GM23248 (cell line): ENCODE data around the gene AFDN. TPM values are rescaled to one million over a fixed set of nuclear protein-coding genes. Genes with fewer than 3 reads are reported as not detected.

Experiments
- DNase-seq: peaks from one replicate; pipeline ENCODE4 v3.0.0-alpha.2; 2015
- H2AFZ ChIP-seq: fragments of 200-600 bp; sonication (generic); 2 replicates; pipeline ENCODE4 v1.6.1; 2016; ENCODE audit warnings: antibody characterized with exemption
- H3F3A ChIP-seq: fragments of 200-600 bp; sonication (generic); 2 replicates; pipeline ENCODE4 v1.6.1; 2016; ENCODE audit warnings: mild to moderate bottlenecking, antibody characterized with exemption, mixed run types; ENCODE audit not compliant: insufficient read depth
- H3K27ac ChIP-seq: fragments of 200-600 bp; sonication (generic); 2 replicates; pipeline ENCODE4 v1.5.1; 2016; ENCODE audit warnings: mild to moderate bottlenecking
- H3K27me3 ChIP-seq: fragments of 200-600 bp; sonication (generic); replicated peaks from 2 replicates; pipeline ENCODE4 v1.6.1; 2016; ENCODE audit warnings: mild to moderate bottlenecking; ENCODE audit not compliant: insufficient read depth
- H3K36me3 ChIP-seq: fragments of 200-600 bp; sonication (generic); 2 replicates; pipeline ENCODE4 v1.6.1; 2016; ENCODE audit warnings: low read depth, mild to moderate bottlenecking
- H3K4me1 ChIP-seq: fragments of 200-600 bp; sonication (generic); 2 replicates; pipeline ENCODE4 v1.6.1; 2016; ENCODE audit warnings: mild to moderate bottlenecking; ENCODE audit not compliant: insufficient read depth
- H3K4me2 ChIP-seq: fragments of 200-600 bp; sonication (generic); one replicate; pipeline ENCODE4 v1.6.1; 2016; ENCODE audit warnings: mild to moderate bottlenecking; ENCODE audit not compliant: unreplicated experiment
- H3K4me3 ChIP-seq: fragments of 200-600 bp; sonication (generic); 2 replicates; pipeline ENCODE4 v1.5.1; 2016; ENCODE audit warnings: mild to moderate bottlenecking
- H3K79me2 ChIP-seq: fragments of 200-600 bp; sonication (generic); 2 replicates; pipeline ENCODE4 v1.6.1; 2016; ENCODE audit warnings: mild to moderate bottlenecking; ENCODE audit not compliant: insufficient read depth
- H3K9ac ChIP-seq: fragments of 200-600 bp; sonication (generic); 2 replicates; pipeline ENCODE4 v1.6.1; 2016; ENCODE audit warnings: mild to moderate bottlenecking
- H3K9me2 ChIP-seq: fragments of 200-600 bp; sonication (generic); 2 replicates; pipeline ENCODE4 v1.6.1; 2016; ENCODE audit warnings: mixed run types, mild to moderate bottlenecking, moderate library complexity; ENCODE audit not compliant: insufficient read depth
- H3K9me3 ChIP-seq: fragments of 200-600 bp; sonication (generic); one replicate; pipeline ENCODE4 v1.6.1; 2017; ENCODE audit warnings: low read depth
- H4K20me1 ChIP-seq: fragments of 200-600 bp; sonication (generic); 2 replicates; pipeline ENCODE4 v1.6.0; 2016; ENCODE audit not compliant: insufficient read depth
- EZH2 ChIP-seq: fragments of 200-600 bp; sonication (generic); IDR thresholded peaks from 2 replicates; pipeline ENCODE4 v1.6.1; 2018; ENCODE audit warnings: antibody characterized with exemption, mild to moderate bottlenecking; ENCODE audit not compliant: insufficient read depth, poor library complexity, severe bottlenecking
- EZH2phosphoT487 ChIP-seq: fragments of 200-600 bp; sonication (generic); IDR thresholded peaks from 2 replicates; pipeline ENCODE4 v1.6.1; 2018; ENCODE audit warnings: antibody characterized with exemption, moderate library complexity, mild to moderate bottlenecking, low read depth; ENCODE audit not compliant: insufficient read depth
- WGBS, 2 experiments: methylation state at CpG; one replicate each; pipeline ENCODE4 v1.1.6; 2015 to 2017; ENCODE audit warnings: low lambda C conversion rate in 2 of 2, low coverage in 1 of 2; ENCODE audit errors: missing lambda C conversion rate in 2 of 2; 5-methylcytosine and 5-hydroxymethylcytosine counted together
- in situ Hi-C: fragments of 300-500 bp; cut with MboI; formaldehyde crosslinking; loops from 2 replicates; pipeline ENCODE4 v1.15.0; 2020
- polyA plus RNA-seq: library from polyadenylated mRNA; unstranded; fragments of >200 nt; fragmentation: Nextera tagmentation; extraction: Ambion mirVana; gene quantifications from 2 replicates; pipeline ENCODE4 v1.2.1, GENCODE V29; 2016
- total RNA-seq: library from RNA; depleted of rRNA; stranded (reverse); fragments of >200 nt; shearing (Covaris generic); gene quantifications from 2 replicates; pipeline ENCODE4 v1.2.3, GENCODE V29; 2014

Gene AFDN
- total and polyA plus RNA-seq, 2 experiments from 2014 or later, result 4.5 to 13.8 TPM

- H3K9me3 ChIP-seq, result no peaks in the 10 kb centered on the region
- no peaks in the 10 kb centered on the region for H3K9me2 ChIP-seq
- H3K27me3 ChIP-seq, result peaks cover 12% of the 10 kb centered on the region
- 0 out of 2 replicates have a peak, but pooled peaks cover 7% of the 10 kb centered on the region for H3F3A ChIP-seq
- H2AFZ ChIP-seq, result no peak overlapping the region
- 59 to 71% methylated on average over 20 to 43 of the region's 43 CpGs for WGBS, 2 experiments
- no peaks in the 10 kb centered on the region for H4K20me1 ChIP-seq
- no peaks in the 10 kb centered on the region for H3K79me2 ChIP-seq
- no peaks in the 10 kb centered on the region for H3K4me1 ChIP-seq
- no peak overlapping the region for H3K4me2 ChIP-seq
- DNase-seq, result no peak
- no peak overlapping the region for H3K9ac ChIP-seq
- H3K36me3 ChIP-seq, result no peaks in the 10 kb centered on the region
- no peak overlapping the region for H3K4me3 ChIP-seq
- in situ Hi-C loops, result no loop called here
- H3K27ac ChIP-seq, result no peak overlapping the region
- no peak for TF ChIP-seq EZH2phosphoT487
- TF ChIP-seq EZH2, result no peak
These were observed 169.9 kb downstream of the AFDN start for GRCh38 chr6:167996424-167997199.

- Histone ChIP-seq H3K4me3 (no peak within 1 kb of the TSS), H3K4me1 (no peaks in the 10 kb centered on the region), H3K9ac (no peak within 1 kb of the TSS), H3K27ac (no peak within 1 kb of the TSS), H3K79me2 (no peaks in the 10 kb centered on the region), H4K20me1 (no peaks in the 10 kb centered on the region), H3K9me3 (no peaks in the 10 kb centered on the region), H3K27me3 (peaks cover 12% of the 10 kb centered on the region), H2AFZ (no peak within 1 kb of the TSS), H3K4me2 (no peak within 1 kb of the TSS), H3K36me3 (no peaks in the 10 kb centered on the region), H3F3A (0 out of 2 replicates have a peak, but pooled peaks cover 7% of the 10 kb centered on the region), H3K9me2 (no peaks in the 10 kb centered on the region)
- DNase-seq, result no peak
- 41 to 43% methylated on average over 9 of the region's 9 CpGs for WGBS, 2 experiments
- TF ChIP-seq EZH2, result no peak
- no peak for TF ChIP-seq EZH2phosphoT487
- in situ Hi-C loops, result no loop called here
These were observed 170.9 kb downstream of the AFDN start, which contains the start of gene KIF25 for GRCh38 chr6:167997642-167998041. Gene KIF25 (plus strand): TSS chr6:167997671. CDS start chr6:168029586, 31,915 bp downstream.

- 29 to 43% methylated on average over 5 of the region's 5 CpGs for WGBS, 2 experiments
These were observed 171.5 kb downstream of the AFDN start for GRCh38 chr6:167998215-167998614.

GRCh38 chr6:168000198-168001028, 173.7 kb downstream of the AFDN start:
- no peaks in the 10 kb centered on the region for H3K9me3 ChIP-seq
- H3K9ac ChIP-seq, result no peak overlapping the region
- H3K4me1 ChIP-seq, result no peaks in the 10 kb centered on the region
- no peaks in the 10 kb centered on the region for H3K79me2 ChIP-seq
- TF ChIP-seq EZH2phosphoT487 (no peak), EZH2 (no peak)
- WGBS, 2 experiments, result 81 to 84% methylated on average over 7 to 13 of the region's 13 CpGs
- 0 out of 2 replicates have a peak, but pooled peaks cover 7% of the 10 kb centered on the region for H3F3A ChIP-seq
- no peak for DNase-seq
- peaks cover 27% of the 10 kb centered on the region for H3K27me3 ChIP-seq
- no peak overlapping the region for H2AFZ ChIP-seq
- no peak overlapping the region for H3K4me3 ChIP-seq
- H3K27ac ChIP-seq, result no peak overlapping the region
- H3K9me2 ChIP-seq, result no peaks in the 10 kb centered on the region
- H3K36me3 ChIP-seq, result no peaks in the 10 kb centered on the region
- no peak overlapping the region for H3K4me2 ChIP-seq
- in situ Hi-C loops, result no loop called here
- H4K20me1 ChIP-seq, result no peaks in the 10 kb centered on the region

More at GRCh38 chr6:167998215-167998614, 171.5 kb downstream of the AFDN start:
- no peak overlapping the region for H3K4me3 ChIP-seq
- H3K27me3 ChIP-seq, result peaks cover 12% of the 10 kb centered on the region
- H2AFZ ChIP-seq, result no peak overlapping the region
- no peak overlapping the region for H3K9ac ChIP-seq
- H3K9me2 ChIP-seq, result no peaks in the 10 kb centered on the region
- no peaks in the 10 kb centered on the region for H3K9me3 ChIP-seq
- H3F3A ChIP-seq, result 0 out of 2 replicates have a peak, but pooled peaks cover 7% of the 10 kb centered on the region
- H3K27ac ChIP-seq, result no peak overlapping the region
- H4K20me1 ChIP-seq, result no peaks in the 10 kb centered on the region
- in situ Hi-C loops, result no loop called here
- no peaks in the 10 kb centered on the region for H3K36me3 ChIP-seq
- no peak overlapping the region for H3K4me2 ChIP-seq
- no peaks in the 10 kb centered on the region for H3K79me2 ChIP-seq
- H3K4me1 ChIP-seq, result no peaks in the 10 kb centered on the region
- no peak for TF ChIP-seq EZH2
- no peak for TF ChIP-seq EZH2phosphoT487
- peak; percentile 25 for DNase-seq
